ENCODE measurements around the gene TNFRSF19. TPM values are rescaled to one million over a fixed set of nuclear protein-coding genes. Genes with fewer than 3 reads are reported as not detected.
A peak's percentile ranks its signal among the peaks of the same experiment; 100 is the strongest.

The TNFRSF19 gene
- total and polyA plus RNA-seq, 2 of the 4 experiments (the other 2 are of a cell fraction), result 18.6 to 26.3 TPM

DNA sequence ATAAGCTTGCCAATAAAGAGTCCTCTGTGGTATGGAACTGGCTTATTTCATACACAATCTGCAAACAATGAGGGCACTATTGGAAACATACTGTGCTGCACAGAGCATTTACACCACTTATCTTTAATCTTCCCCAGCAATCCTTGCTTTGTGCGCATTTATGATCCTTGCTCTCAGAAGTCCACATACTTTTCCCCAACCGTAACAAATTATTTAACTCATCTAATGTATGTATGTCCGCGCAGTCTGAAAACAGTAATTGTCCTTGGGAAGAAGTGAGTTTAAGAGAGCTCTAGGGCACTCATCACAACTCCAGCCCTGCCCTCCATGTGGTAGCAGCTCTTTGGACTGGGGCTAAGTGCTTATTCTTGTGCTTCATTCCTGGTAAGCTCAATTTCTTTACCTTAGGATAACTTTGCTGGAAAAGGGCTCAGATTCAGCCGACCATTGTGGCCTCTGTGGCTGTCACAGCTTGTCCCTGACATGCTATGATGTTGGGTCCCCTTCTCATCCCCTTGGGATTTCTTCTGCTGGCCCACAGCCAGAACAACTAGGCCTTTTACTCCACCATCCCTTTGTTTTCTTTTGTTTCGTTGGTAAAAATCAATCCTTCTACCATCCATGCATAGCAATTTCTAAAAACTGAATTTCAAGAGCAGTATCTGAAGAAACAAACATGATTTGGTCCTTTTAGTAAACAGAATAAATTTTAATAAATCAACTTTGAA lies 152.7 kb downstream of the TNFRSF19 start:
- Histone ChIP-seq H2AK5ac (ENCODE audit: low read depth, low read length) (peak overlapping the region; percentile 59; the same call in 1 of the 2 replicates), H3K36me3 (ENCODE audit: control insufficient read depth, insufficient read depth, low read length) (peaks cover 2% of the 10 kb centered on the region; the same call in 1 of the 2 replicates), H3K56ac (ENCODE audit: extremely low read depth, insufficient read depth, low read length) (no peak overlapping the region), H3K4me2 (ENCODE audit: low read depth, low read length) (no peak overlapping the region), H4K5ac (ENCODE audit: low read depth, low read length) (peak overlapping the region; percentile 56), H3K27me3 (ENCODE audit: control insufficient read depth, insufficient read depth, low read length) (no peaks in the 10 kb centered on the region), H2BK20ac (ENCODE audit: low read depth, low read length) (peak overlapping the region; percentile 75), H3K4ac (ENCODE audit: low read depth, low read length) (peak overlapping the region; percentile 83), H3K9me1 (ENCODE audit: insufficient read depth, low read length) (peaks cover 17% of the 10 kb centered on the region; the same call in 1 of the 2 replicates), H4K20me1 (ENCODE audit: insufficient read depth, low read length) (no peaks in the 10 kb centered on the region), H3K9ac (ENCODE audit: low read depth, low read length) (peak overlapping the region; percentile 68), H4K91ac (ENCODE audit: insufficient read depth, low read depth, low read length) (peak overlapping the region; percentile 73), H2AK9ac (replicated peaks; ENCODE audit: low read depth, low read length, poor library complexity) (peak overlapping the region; percentile 49), H3K4me1 (ENCODE audit: control insufficient read depth, insufficient read depth, low read length) (peaks cover 24% of the 10 kb centered on the region), H2BK15ac (ENCODE audit: low read depth, low read length) (peak overlapping the region; percentile 88; the same call in 2 of the 3 replicates), H2BK120ac (ENCODE audit: low read depth, low read length) (peak overlapping the region; percentile 67), H3K23ac (ENCODE audit: low read depth, low read length) (peak overlapping the region; percentile 56), H3K27ac (ENCODE audit: insufficient read depth, low read length) (peak overlapping the region; percentile 90; the same call in 1 of the 2 replicates), H3K4me3 (ENCODE audit: insufficient read depth, low read depth, low read length) (no peak overlapping the region), H3K79me1 (ENCODE audit: low read depth in 1 of 2, low read length in 2 of 2) (no peaks in the 10 kb centered on the region), H3K14ac (replicated peaks; ENCODE audit: low read depth, low read length) (peak overlapping the region; percentile 80), H2BK5ac (ENCODE audit: low read depth, low read length, poor library complexity, severe bottlenecking) (peak overlapping the region; percentile 60), H4K8ac (ENCODE audit: low read depth in 2 of 2, low read length in 2 of 2) (peak overlapping the region; percentile 32 to 67; a peak in 3 of 4 replicates), H2AFZ (replicated peaks; ENCODE audit: low read length, poor library complexity) (peak overlapping the region; percentile 38), H3K9me3 (ENCODE audit: control insufficient read depth, insufficient read depth, low read length) (no peaks in the 10 kb centered on the region), H3K18ac (ENCODE audit: low read depth, low read length) (peak overlapping the region; percentile 63)
- ATAC-seq (ENCODE audit: low read depth), result no peak
- DNase-seq, result no peak
- CTCF ChIA-PET, result interaction anchor here (0.7 to 1.0 kb wide), 2 partner anchors 30 to 219 kb away, joined by 3 to 5 read pairs; no protein-coding TSS in a partner anchor
- POLR2A ChIA-PET (ENCODE audit: unreplicated experiment), result interaction anchor here (0.6 kb wide), 1 partner anchor 19 kb away, joined by 5 read pairs; no protein-coding TSS in a partner anchor
- TF ChIP-seq, protein P1, sequence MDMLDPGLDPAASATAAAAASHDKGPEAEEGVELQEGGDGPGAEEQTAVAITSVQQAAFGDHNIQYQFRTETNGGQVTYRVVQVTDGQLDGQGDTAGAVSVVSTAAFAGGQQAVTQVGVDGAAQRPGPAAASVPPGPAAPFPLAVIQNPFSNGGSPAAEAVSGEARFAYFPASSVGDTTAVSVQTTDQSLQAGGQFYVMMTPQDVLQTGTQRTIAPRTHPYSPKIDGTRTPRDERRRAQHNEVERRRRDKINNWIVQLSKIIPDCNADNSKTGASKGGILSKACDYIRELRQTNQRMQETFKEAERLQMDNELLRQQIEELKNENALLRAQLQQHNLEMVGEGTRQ (IDR thresholded peaks at IDR 0.05; ENCODE audit: low read depth, low read length), result no peak
- TF ChIP-seq MXI1 (IDR thresholded peaks at IDR 0.05; ENCODE audit: borderline replicate concordance, low read depth, low read length), result no peak
- TF ChIP-seq, protein P2, sequence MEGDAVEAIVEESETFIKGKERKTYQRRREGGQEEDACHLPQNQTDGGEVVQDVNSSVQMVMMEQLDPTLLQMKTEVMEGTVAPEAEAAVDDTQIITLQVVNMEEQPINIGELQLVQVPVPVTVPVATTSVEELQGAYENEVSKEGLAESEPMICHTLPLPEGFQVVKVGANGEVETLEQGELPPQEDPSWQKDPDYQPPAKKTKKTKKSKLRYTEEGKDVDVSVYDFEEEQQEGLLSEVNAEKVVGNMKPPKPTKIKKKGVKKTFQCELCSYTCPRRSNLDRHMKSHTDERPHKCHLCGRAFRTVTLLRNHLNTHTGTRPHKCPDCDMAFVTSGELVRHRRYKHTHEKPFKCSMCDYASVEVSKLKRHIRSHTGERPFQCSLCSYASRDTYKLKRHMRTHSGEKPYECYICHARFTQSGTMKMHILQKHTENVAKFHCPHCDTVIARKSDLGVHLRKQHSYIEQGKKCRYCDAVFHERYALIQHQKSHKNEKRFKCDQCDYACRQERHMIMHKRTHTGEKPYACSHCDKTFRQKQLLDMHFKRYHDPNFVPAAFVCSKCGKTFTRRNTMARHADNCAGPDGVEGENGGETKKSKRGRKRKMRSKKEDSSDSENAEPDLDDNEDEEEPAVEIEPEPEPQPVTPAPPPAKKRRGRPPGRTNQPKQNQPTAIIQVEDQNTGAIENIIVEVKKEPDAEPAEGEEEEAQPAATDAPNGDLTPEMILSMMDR (conservative IDR thresholded peaks at IDR 0.05; ENCODE audit: low read depth, low read length), result no peak
- no peak for TF ChIP-seq MAZ (IDR thresholded peaks at IDR 0.05; ENCODE audit: borderline replicate concordance, low read depth, low read length)
- TF ChIP-seq NFE2L2 (IDR thresholded peaks at IDR 0.05; ENCODE audit: low read depth, low read length), result no peak
- TF ChIP-seq BHLHE40 (IDR thresholded peaks at IDR 0.05; ENCODE audit: low read depth, low read length), result no peak
- TF ChIP-seq RFX5 (IDR thresholded peaks at IDR 0.05; ENCODE audit: low read depth, low read length), result no peak
- TF ChIP-seq RCOR1 (IDR thresholded peaks at IDR 0.05; ENCODE audit: insufficient replicate concordance, low read length), result no peak
- no peak for TF ChIP-seq RAD21 (IDR thresholded peaks at IDR 0.05; ENCODE audit: low read length)
- TF ChIP-seq MAFK (IDR thresholded peaks at IDR 0.05; ENCODE audit: low read depth, low read length), result no peak
- dilution Hi-C loops (cut with HindIII; ENCODE audit: low sequenced_read_pairs, unreplicated experiment) (no loop called here), intact Hi-C loops (cut with micrococcal nuclease) (no loop called here), in situ Hi-C loops (cut with MboI; ENCODE audit: low sequenced_read_pairs) (no loop called here)
- WGBS, 2 experiments (ENCODE audit: extremely low coverage in 2 of 2, insufficient read length in 1 of 2), result 80% methylated on average over 1 of the region's 6 CpGs; no CpG with 5 or more reads in 1 of the 2 experiments
- BruUV-seq (replicated peaks), result no TSS peak

All from IMR-90 (cell line).